HG03196 (cell line): ENCODE measurements around the gene RCSD1.
"Not testable (repeated sequence)": the region's sequence is repeated elsewhere in the genome, so short reads cannot be mapped to it uniquely, and the experiment has no call there.

Source experiments
- ATAC-seq: cut with Tn5 transposase; IDR thresholded peaks from one replicate; pipeline ENCODE4 v1.9.1; 2021; ENCODE audit not compliant: unreplicated experiment

The RCSD1 gene

DNA sequence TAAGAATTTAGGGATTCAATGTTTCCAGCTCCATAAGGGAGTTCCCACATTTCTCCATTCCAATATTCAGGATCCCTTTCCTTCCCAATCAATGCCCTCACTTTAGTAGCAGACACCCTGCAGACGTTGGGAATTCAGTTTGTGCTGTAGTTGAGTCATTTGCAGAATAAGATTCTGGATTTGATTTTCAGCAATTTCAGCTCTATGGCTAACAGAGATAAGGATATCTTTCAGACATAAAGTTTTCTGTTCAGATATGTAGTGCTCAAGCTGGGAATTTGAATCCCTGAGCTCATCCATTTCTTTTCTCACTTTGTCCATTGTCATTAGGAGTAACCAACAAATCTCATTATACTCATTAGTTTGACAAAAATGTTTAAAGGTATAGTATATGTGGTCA lies 104.8 kb downstream of the RCSD1 start:
- no peak for ATAC-seq

DNA sequence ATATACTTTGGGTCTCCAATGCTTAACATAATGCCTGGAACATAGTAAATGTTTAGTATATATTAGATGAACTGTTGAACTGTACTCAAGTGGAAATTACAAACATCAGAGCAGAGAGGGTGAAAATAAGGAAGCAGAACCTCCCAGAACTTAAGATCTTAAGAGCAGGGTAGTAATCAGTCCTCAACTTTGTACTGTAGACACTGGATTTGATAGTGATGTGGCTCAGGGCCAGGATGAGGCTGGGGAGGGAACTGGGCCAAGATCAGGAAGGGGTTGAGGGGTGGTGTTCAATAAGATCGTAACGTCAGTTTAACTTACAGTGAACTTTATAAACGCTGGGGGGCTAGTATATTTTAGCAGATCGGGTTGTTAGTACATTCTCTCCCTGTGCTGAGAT lies 107.1 kb downstream of the RCSD1 start:
- ATAC-seq = no peak

DNA sequence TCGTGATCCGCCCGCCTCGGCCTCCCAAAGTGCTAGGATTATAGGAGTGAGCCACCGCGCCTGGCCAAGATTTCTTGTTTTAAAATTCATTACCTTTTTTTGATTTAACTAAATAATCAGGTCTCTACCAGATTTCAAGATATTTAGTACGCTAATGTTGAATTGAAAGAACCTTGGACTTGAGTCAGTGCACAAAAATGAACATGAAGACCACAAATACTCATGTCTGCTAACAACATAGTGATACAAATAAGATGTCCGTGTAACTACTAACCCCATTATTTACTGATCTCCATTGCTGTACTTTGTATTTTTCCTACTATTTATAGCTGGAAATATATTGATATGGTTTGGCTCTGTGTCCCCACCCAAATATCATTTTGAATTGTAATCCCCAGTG lies 108.1 kb downstream of the RCSD1 start:
- no peak for ATAC-seq

DNA sequence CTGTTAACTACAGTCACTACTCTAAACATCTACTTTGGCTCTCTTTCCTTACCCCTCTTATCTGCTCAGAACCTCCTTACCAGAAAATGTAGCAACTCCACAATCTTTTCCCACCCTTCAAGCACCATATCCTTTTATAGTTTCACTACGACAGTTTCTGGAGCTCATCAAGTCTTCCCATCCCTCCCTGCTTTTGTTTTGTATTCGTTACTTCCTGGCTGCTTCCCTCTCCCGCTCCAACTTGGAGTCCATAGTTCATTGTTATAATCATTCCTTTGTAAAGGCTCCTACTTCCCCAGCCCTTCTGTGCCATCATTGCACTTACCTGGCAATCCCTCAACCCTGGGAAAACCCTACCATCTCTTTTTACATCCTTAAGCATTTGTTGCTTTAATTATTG lies 109.7 kb downstream of the RCSD1 start:
- no peak for ATAC-seq

DNA sequence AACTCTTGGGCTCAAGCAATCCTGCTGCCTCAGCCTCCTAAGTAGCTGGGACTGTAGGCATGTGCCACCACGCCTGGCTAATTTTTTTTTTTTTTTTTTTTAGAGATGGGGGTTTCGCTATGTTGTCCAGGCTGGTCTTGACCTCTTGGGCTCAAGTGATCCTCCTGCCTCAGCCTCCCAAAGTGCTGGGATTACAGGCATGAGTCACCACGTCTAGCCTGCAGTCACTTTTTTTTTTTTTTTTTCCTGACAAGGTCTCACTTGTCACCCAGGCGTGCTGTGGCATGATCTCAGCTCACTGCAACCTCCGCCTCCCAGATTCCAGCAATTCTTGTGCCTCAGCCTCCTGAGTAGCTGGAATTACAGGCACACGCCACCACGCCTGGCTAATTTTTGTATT lies 111.1 kb downstream of the RCSD1 start:
- ATAC-seq = not testable (repeated sequence)

DNA sequence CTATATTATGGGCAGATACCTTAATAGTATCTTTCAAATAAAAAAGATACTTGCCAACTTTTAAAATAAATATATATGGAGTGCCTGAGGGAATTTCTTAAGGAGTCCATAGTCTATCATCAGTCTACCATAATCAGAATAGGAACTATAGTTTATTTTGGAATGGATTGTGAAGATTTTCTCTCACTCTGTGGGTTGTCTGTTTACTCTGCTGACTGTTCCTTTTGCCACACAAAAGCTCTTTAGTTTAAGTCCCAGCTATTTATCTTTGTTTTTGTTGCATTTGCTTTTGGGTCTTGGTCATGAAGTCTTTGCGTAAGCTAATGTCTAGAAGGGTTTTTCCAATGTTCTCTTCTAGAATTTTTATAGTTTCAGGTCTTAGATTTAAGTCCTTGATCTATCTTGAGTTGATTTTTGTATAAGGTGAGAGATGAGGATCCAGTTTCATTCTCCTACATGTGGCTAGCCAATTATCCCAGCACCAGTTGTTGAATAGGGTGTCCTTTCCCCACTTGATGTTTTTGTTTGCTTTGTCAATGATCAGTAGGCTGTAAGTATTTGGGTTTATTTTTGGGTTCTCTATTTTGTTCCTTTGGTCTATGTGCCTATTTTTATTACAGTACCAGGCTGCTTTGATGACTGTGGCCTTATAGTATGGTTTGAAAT lies 112.5 kb downstream of the RCSD1 start:
- not testable (repeated sequence) for ATAC-seq

DNA sequence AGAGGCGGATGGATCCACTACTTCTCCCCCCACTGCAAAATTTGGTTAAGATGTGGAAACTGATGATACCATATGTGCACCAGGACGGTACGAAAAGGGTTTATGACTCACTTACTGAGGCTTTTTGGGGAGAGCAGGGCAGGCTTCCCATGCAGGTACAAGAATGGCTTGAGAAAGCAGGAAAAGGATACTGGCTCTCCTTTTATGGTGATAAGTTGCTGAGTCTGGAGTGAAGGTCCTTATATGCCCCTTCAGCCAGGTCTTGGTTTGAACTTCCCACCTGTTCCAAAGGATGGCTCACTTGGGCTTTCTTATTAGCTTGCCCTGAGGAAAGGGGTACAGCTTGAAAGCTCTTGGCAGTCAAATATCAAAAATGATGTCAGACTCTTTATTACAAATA lies 114.9 kb downstream of the RCSD1 start:
- ATAC-seq = no peak

DNA sequence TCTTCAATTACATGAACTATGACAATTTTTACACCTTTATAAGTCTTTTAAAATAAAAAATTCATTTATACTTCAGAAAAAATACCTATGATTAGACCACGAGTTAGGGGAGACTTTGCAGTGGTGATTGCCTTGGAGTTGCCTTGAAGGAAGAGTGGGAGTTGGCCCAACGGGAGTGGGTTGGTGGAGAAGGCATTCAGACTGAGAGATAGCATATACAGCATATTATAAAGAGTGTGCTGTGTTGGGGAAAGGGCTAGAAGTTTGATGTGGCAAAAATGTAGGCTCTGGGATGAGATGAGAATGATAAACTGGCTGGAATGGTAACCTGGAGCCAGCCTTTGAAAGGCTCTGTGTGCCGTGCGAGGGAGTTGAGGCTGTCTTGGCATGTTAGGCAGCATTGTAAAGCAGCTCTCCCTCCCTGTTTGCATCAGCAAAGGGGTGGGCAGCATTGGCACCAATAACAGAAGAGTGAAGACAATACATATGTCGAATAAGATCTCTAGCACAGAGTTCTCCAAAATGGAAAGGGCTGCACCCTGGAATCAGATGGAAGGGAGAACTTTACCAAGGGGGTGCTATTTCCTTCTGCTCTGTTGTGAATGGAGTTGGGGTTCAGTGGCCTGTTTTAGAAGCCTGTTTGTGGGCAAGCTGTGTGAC lies 116.1 kb downstream of the RCSD1 start:
- ATAC-seq = no peak

DNA sequence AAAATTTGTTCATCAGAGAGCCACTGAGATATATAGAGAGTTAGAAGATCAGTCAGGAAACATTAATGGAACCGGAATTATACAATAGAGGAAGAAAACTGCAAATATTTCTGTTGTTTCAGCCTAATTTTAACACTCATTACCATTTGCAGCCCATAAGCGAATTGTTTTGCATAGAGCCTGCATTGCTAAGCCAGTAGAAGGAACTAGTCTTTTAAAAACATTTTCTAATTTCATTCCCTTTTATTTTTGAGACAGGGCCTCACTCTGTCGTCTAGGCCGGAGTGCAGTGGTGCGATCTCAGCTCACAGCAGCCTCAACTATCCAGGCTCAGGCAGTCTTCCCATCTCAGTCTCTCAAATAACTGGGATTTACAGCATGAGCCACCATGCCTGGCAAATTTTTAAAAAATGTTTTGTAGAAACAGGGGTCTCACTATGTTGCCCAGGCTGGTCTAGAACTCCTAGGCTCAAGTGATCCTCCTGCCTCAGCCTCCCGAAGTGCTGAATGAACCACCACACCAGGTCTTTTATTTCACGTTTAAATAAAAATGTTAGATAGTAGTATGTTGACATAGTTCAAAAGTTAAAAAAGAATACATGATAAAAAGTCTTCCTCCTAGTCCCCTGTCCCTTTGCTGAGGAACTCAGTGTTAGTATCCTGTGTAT lies 117.1 kb downstream of the RCSD1 start:
- no peak for ATAC-seq

DNA sequence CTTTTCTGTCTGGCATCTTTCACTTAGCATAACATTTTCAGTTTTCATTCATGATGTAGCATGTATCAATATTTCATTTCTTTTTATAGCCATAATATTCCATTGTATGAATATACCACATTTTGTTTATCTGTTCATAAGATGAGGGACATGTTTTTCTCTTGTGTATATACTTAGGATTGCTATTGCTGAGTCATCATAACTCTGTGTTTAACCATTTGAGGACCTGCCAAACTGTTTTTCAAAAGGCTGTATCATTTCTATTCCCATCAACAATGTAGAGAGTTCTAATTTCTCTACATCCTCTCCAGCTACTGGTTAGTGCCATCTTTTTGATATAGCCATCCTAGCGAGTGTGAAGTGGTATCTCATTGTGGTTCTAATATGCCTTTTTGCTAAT lies 118.0 kb downstream of the RCSD1 start:
- ATAC-seq = no peak

DNA sequence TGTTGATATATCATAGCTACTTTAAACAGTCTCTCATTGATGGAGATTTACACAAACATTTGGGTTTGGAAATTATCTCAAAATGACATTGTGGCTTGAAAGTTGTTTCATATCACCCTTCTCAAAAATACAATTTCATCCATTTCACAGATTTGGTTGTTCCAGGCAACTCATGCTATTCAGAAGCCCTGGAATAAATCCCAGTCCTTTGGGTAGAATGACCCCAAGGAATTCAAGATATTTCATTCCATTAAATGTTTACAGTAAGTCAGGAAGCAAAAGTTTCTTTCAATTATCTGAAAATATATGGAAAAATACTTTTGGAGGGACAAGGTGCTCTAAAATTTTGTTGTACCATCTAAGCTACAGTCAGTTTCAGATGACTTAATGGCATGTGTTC lies 118.9 kb downstream of the RCSD1 start:
- ATAC-seq = no peak

DNA sequence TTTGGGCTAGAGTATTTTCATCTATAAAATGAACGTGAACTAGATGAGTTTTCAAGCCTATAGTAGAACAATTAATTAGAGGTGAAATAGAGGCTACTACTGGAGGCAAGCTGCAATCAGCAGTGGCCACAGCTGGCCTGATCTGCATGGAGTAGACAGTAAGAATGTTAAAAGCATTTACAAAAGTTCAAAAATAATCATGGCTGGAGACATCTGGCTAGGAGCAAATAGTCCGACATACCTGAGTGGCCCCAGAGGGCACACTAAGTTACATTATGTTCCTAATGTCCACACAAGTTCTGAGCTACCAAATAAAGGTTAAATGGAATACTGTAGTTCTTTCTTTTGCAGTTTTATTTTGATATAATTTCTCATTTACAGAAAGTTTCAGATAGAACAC lies 119.7 kb downstream of the RCSD1 start:
- no peak for ATAC-seq

DNA sequence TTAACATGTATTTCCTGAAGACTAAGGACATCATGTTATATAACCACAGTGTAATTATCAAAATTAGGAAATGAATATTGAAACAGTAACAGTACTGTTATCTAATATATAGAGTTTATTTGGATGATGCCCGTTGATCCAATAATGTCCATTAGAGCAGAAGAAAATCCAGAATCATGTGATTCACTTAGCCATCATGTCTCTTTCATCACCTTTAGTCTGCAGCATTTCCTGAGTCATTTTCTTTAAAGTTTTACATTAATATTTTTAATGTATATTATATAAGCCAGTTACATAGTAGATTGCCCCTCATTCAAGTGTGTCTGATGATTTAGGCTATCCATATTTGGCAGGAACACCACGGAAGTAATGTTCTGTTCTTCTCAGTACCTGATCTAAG lies 120.6 kb downstream of the RCSD1 start:
- ATAC-seq = no peak

DNA sequence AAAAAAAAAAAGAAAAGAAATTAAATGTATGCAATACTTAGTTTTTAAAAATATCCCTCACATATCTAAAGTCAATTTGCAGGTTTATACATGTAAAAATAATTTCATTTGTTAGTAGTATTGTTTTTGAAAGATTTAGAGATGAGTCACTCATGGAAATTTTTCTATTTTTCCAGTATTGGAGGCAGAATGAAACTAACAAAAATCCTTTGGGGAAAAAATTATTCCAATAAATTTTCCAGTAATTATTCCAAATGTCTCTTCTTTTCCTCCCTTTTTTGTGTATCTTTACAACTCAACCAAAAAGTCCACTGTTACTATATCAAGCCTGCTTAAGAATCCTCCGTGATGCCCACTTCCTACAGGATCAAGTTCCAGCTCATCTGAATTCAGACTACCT lies 121.6 kb downstream of the RCSD1 start:
- ATAC-seq = no peak

DNA sequence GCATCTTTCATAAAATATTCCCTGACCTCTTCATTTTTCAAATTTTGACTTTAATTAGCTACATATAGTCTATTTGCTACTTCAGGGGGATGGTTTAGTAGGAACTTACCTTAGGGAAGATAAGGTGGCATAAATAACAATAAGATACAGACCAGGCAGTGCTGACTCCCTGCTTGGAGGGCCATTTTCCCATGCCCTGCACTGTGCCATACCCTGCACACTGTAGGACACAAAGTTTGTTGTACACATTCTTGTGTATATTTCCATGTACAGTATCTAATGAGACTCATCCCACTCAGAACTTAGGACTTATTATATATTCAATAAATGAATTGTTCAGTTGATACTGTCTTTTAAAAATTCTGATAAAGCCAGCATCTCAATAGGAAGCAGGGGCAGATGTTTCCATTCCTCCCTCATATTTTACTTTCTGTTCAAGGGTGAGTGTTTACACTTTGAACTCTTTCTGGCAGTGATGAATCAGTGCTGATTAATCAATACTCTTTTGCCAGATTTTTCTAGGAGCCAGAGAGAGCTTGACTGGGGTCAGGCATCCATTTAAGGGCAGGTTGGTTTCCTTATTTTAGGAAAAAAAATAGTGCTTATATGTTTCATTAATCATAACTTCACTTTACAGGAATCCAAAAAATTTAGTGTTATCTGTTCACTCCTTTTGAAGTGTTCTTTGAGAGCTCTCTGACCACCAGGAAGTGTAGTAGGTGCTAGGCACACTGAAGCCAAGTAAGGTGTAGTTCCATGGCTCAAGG lies 122.4 kb downstream of the RCSD1 start:
- peak; percentile 10 for ATAC-seq

DNA sequence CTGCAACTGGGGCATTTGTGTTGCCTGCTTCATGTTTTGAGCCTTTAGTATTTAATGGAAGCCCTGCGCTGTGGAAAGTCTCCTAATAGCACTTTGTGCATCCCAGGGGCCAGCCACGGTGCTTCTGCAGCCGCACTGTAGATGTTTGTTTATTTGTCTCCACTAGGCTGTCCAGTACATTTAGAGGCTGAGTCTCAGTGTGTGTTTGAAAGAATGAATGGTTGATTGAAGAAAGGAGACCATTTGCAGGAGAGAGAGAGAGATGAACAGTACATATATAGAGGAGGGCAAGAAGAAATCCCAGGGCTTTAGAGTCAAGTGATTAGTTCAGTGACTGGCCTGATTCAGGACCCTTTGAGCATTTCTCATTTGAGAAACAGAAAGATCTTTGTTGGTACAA lies 125.6 kb downstream of the RCSD1 start:
- no peak for ATAC-seq
